Esophagus squamous epithelium (tissue), 5 donors: Measurements from ENCODE around the gene N4BP2. TPM values are rescaled to one million over a fixed set of nuclear protein-coding genes. Genes with fewer than 3 reads are reported as not detected.

Experiments used
- DNase-seq: peaks from one replicate; lab custom pipeline; 2025; lab: John Stamatoyannopoulos, UW
- H3K27ac ChIP-seq, 4 donors: fragments of 200-600 bp; sonication (generic); one replicate each; pipeline ENCODE4 v1.5.1; 2016 to 2019; ENCODE audit warnings: mild to moderate bottlenecking in 1 of 4
- H3K27me3 ChIP-seq, 4 donors: fragments of 200-600 bp; sonication (generic); 1 replicate in 3 of 4; 2 replicates in 1 of 4; pipeline versions ENCODE4 v1.5.1 to v1.6.0; 2017 to 2021; ENCODE audit warnings: antibody characterized with exemption in 1 of 4
- H3K36me3 ChIP-seq, 3 donors: fragments of 200-600 bp; sonication (generic); one replicate each; pipeline ENCODE4 v1.5.1; 2016 to 2019
- H3K4me1 ChIP-seq, 3 donors: fragments of 200-600 bp; sonication (generic); one replicate each; pipeline ENCODE4 v1.5.1; 2017 to 2019
- H3K4me3 ChIP-seq, 4 donors: fragments of 200-600 bp; sonication (generic); 1 replicate in 3 of 4; 2 replicates in 1 of 4; pipeline ENCODE4 v1.5.1; 2016 to 2019; ENCODE audit warnings: mild to moderate bottlenecking in 2 of 4, moderate library complexity in 1 of 4
- H3K9me3 ChIP-seq, 3 donors: fragments of 200-600 bp; sonication (generic); one replicate each; pipeline ENCODE4 v1.5.1; 2016 to 2019
- POLR2A ChIP-seq, 4 donors: fragments of 450-650 bp; IDR thresholded peaks; one replicate each; pipeline ENCODE4 v1.6.1; 2017; ENCODE audit warnings: antibody characterized with exemption in 4 of 4, mild to moderate bottlenecking in 4 of 4, moderate library complexity in 3 of 4
- WGBS, 2 donors: methylation state at CpG; one replicate each; pipeline ENCODE4 v1.1.5; 2018; 5-methylcytosine and 5-hydroxymethylcytosine counted together
- intact Hi-C: fragments of 100-400 bp; cut with DNase I; formaldehyde crosslinking; loops from one replicate; pipeline ENCODE4 v1.15.0; 2022
- total RNA-seq, 4 donors: library from RNA; depleted of rRNA; stranded (reverse); fragments of >200 nt; gene quantifications; one replicate each; pipeline ENCODE4 v1.1.0, GENCODE V29; 2016
- TF ChIP-seq, protein P1 (sequence below), 6 experiments: fragments of 450-650 bp in 4 of 6; fragments of 200-600 bp in 2 of 6; sonication (generic) in 2 of 6; IDR thresholded peaks; one replicate each; pipeline ENCODE4 v1.5.1; 2016 to 2019; ENCODE audit warnings: antibody characterized with exemption in 6 of 6, mild to moderate bottlenecking in 4 of 6, moderate library complexity in 4 of 6
- donor health status: DM: yes; HTN: yes; CAD: no.

N4BP2 gene
- total RNA-seq, 4 donors from 2014 or later: 4.2 to 11.1 (median 6.7) TPM

DNA sequence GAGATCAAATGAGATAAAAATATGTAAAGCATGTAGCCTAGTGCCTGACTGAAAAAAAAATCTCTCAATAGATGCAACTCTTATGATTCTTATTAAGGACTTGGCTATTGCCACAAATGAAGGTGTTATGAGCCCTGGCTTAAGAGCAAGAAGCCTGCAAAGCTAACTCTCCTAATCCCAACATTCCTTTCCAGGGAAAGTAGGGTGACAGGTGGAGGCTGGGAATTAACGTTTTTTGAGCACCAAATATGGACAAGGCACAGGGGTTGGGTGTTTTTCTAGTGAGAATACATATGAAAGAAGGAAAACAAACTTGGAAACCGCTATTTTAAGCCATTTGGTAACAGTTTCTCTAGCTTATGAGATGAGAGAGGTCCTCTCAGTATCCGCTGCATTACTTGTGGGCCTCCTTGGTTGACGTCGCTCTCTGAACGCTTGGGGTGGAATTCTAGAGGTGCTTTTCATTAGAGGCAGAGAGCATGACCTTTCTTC lies 142.6 kb downstream of the N4BP2 start:
- intact Hi-C loops: no loop called here
- TF ChIP-seq POLR2A (IDR thresholded peaks at IDR 0.05): no peak
- TF ChIP-seq, protein P1, sequence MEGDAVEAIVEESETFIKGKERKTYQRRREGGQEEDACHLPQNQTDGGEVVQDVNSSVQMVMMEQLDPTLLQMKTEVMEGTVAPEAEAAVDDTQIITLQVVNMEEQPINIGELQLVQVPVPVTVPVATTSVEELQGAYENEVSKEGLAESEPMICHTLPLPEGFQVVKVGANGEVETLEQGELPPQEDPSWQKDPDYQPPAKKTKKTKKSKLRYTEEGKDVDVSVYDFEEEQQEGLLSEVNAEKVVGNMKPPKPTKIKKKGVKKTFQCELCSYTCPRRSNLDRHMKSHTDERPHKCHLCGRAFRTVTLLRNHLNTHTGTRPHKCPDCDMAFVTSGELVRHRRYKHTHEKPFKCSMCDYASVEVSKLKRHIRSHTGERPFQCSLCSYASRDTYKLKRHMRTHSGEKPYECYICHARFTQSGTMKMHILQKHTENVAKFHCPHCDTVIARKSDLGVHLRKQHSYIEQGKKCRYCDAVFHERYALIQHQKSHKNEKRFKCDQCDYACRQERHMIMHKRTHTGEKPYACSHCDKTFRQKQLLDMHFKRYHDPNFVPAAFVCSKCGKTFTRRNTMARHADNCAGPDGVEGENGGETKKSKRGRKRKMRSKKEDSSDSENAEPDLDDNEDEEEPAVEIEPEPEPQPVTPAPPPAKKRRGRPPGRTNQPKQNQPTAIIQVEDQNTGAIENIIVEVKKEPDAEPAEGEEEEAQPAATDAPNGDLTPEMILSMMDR (IDR thresholded peaks at IDR 0.05): no peak
- no peaks in the 10 kb centered on the region for H3K27me3 ChIP-seq
- no peaks in the 10 kb centered on the region for H3K4me1 ChIP-seq
- peak overlapping the region in 3 of 4 donors; percentile 25 to 49 (median 31) for H3K4me3 ChIP-seq
- no peak for DNase-seq
- H3K9me3 ChIP-seq: no peaks in the 10 kb centered on the region
- H3K27ac ChIP-seq: peak overlapping the region; percentile 54 to 77 (median 67)
- WGBS, 2 donors: 50 to 68% methylated on average over 6 of the region's 6 CpGs
- no peaks in the 10 kb centered on the region for H3K36me3 ChIP-seq

DNA sequence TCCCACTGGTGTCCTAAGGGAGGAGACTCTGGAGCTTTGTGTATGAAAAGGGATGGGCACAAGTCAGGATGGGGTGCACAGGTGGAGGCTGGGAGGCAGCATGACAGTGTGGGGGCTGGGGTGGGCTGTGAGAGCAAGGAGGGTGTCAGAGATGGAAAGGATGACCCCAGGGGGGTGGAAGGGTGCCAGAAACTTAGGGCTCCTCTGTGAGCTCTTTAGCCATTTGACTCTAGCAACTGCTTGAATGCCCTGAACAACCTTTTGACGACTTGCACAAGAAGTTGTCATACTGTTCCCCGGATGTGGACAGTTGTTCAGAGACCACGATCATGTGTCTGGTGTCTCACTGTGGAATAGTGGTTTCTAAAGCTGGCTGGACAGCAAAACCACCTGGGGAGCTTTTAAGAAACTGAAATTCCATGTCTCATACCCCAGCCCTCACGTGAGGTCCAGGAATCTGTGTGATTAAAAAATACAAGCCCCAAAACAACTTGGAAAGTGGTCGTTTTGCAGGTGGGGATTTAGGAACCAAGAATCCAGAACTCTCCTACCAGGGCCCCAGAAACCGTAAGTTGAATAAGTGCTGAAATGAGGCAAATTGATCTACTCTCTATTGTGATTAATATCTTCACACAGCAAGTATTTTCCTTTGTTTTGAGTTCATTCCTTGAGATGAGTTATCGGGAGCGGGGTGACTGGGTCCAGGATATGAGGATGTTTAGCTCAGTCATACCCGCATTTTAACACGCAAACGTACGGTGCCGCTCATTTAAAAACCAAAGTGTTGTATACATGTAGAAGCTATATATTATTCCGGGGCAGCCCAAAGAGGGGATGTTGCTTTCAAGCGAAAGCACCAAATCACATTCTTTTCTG lies 143.6 kb downstream of the N4BP2 start:
- DNase-seq: no peak
- Histone ChIP-seq H3K36me3 (no peaks in the 10 kb centered on the region), H3K9me3 (no peaks in the 10 kb centered on the region), H3K27me3 (no peaks in the 10 kb centered on the region), H3K4me3 (peak overlapping the region in 3 of 4 donors; percentile 25 to 49 (median 31)), H3K4me1 (no peaks in the 10 kb centered on the region), H3K27ac (peak overlapping the region; percentile 54 to 77 (median 67))
- intact Hi-C loops: no loop called here
- TF ChIP-seq, protein P1 (IDR thresholded peaks at IDR 0.05): no peak
- peak in 2 of 4 donors; percentile 34 to 76 for TF ChIP-seq POLR2A (IDR thresholded peaks at IDR 0.05)
- WGBS, 2 donors: 73 to 74% methylated on average over 15 of the region's 15 CpGs

- no peaks in the 10 kb centered on the region for H3K9me3 ChIP-seq
- H3K4me1 ChIP-seq: no peaks in the 10 kb centered on the region
- H3K4me3 ChIP-seq: peak overlapping the region in 3 of 4 donors; percentile 25 to 49 (median 31)
- WGBS, 2 donors: 44 to 49% methylated on average over 13 of the region's 13 CpGs
- DNase-seq: no peak
- H3K27me3 ChIP-seq: no peaks in the 10 kb centered on the region
- intact Hi-C loops: no loop called here
- H3K36me3 ChIP-seq: no peaks in the 10 kb centered on the region
- peak overlapping the region in 3 of 4 donors; percentile 66 to 77 (median 68) for H3K27ac ChIP-seq
- TF ChIP-seq, protein P1 (IDR thresholded peaks at IDR 0.05): no peak
- peak in 1 of 4 donors; percentile 20 for TF ChIP-seq POLR2A (IDR thresholded peaks at IDR 0.05)
These were observed 144.5 kb downstream of the N4BP2 start for GRCh38 chr4:40200875-40201801.

- no peaks in the 10 kb centered on the region for H3K36me3 ChIP-seq
- no peaks in the 10 kb centered on the region for H3K4me1 ChIP-seq
- H3K9me3 ChIP-seq: no peaks in the 10 kb centered on the region
- TF ChIP-seq, protein P1 (IDR thresholded peaks at IDR 0.05): no peak
- no peak for TF ChIP-seq POLR2A (IDR thresholded peaks at IDR 0.05)
- peak overlapping the region in 3 of 4 donors; percentile 14 to 68 (median 66) for H3K27ac ChIP-seq
- H3K4me3 ChIP-seq: no peak overlapping the region
- WGBS, 2 donors: 86 to 95% methylated on average over 4 of the region's 4 CpGs
- intact Hi-C loops: no loop called here
- no peak for DNase-seq
- no peaks in the 10 kb centered on the region for H3K27me3 ChIP-seq
These were observed 145.2 kb downstream of the N4BP2 start for GRCh38 chr4:40201898-40202297.
